Myocyte (in vitro differentiated cells): ENCODE results near the gene SLC7A8. TPM values are rescaled to one million over a fixed set of nuclear protein-coding genes. Genes with fewer than 3 reads are reported as not detected.
"Not testable (repeated sequence)": the region's sequence is repeated elsewhere in the genome, so short reads cannot be mapped to it uniquely, and the experiment has no call there.

Source experiments
- DNase-seq: peaks from one replicate; pipeline ENCODE4 v3.0.0-alpha.2; 2012; ENCODE audit warnings: low read depth
- polyA plus RNA-seq: library from polyadenylated mRNA; unstranded; fragments of >200 nt; gene quantifications from one replicate; pipeline ENCODE4 v1.2.1, GENCODE V29; 2012; ENCODE audit warnings: missing spikeins
- total RNA-seq: library from RNA; depleted of rRNA; stranded (reverse); fragments of >200 nt; gene quantifications from 2 replicates; pipeline ENCODE4 v1.2.3, GENCODE V29; 2014

SLC7A8 gene
- 1.7 and 4.8 TPM in 2 replicates for total RNA-seq
- polyA plus RNA-seq = 2.3 TPM

GRCh38 chr14:23183479-23183878 is at the start of gene SLC7A8:
Gene SLC7A8, minus strand, starts transcription at chr14:23183660. Its CDS starts 746 bp downstream, at chr14:23182914.
- peak; percentile 10 for DNase-seq

- DNase-seq = not testable (repeated sequence)
Observed at GRCh38 chr14:23232241-23232808, 48.9 kb upstream of the SLC7A8 start.

GRCh38 chr14:23228812-23229211 is 45.4 kb upstream of the SLC7A8 start:
- DNase-seq = no peak

GRCh38 chr14:23227566-23227965 is 44.1 kb upstream of the SLC7A8 start:
- no peak for DNase-seq

- not testable (repeated sequence) for DNase-seq
Observed at GRCh38 chr14:23224958-23225357, 41.5 kb upstream of the SLC7A8 start.

- no peak for DNase-seq
Observed at GRCh38 chr14:23219075-23219474, 35.6 kb upstream of the SLC7A8 start.

- DNase-seq = no peak
Observed at GRCh38 chr14:23217032-23218020, 33.9 kb upstream of the SLC7A8 start.

- no peak for DNase-seq
Observed at GRCh38 chr14:23215421-23215820, 32.0 kb upstream of the SLC7A8 start.

GRCh38 chr14:23209651-23210423 is 26.4 kb upstream of the SLC7A8 start:
- DNase-seq = no peak

GRCh38 chr14:23208324-23208723 is 24.9 kb upstream of the SLC7A8 start:
- no peak for DNase-seq

- no peak for DNase-seq
Observed at GRCh38 chr14:23207146-23207540, 23.7 kb upstream of the SLC7A8 start.

GRCh38 chr14:23206422-23207145 is 23.1 kb upstream of the SLC7A8 start:
- DNase-seq = no peak

GRCh38 chr14:23202001-23202400 is 18.5 kb upstream of the SLC7A8 start:
- no peak for DNase-seq

GRCh38 chr14:23199141-23199540 is 15.7 kb upstream of the SLC7A8 start:
- not testable (repeated sequence) for DNase-seq

GRCh38 chr14:23196487-23196886 is 13.0 kb upstream of the SLC7A8 start:
- not testable (repeated sequence) for DNase-seq

- DNase-seq = no peak
Observed at GRCh38 chr14:23195552-23196101, 12.2 kb upstream of the SLC7A8 start.

- no peak for DNase-seq
Observed at GRCh38 chr14:23193432-23193831, 10.0 kb upstream of the SLC7A8 start.

- DNase-seq = no peak
Observed at GRCh38 chr14:23187925-23188324, 4.5 kb upstream of the SLC7A8 start.

- peak; percentile 67 for DNase-seq
Observed at GRCh38 chr14:23186913-23187654, 3.6 kb upstream of the SLC7A8 start.

- no peak for DNase-seq
Observed at GRCh38 chr14:23185063-23185462, 1.6 kb upstream of the SLC7A8 start.
